Muscle layer of duodenum (tissue), 2 donors: ENCODE data around the gene FAM20C.

Experiments used
- H3K27ac ChIP-seq: one replicate; pipeline ENCODE4 v1.7.0; 2013; ENCODE audit warnings: mild to moderate bottlenecking, low read length
- H3K27me3 ChIP-seq: one replicate; pipeline ENCODE4 v1.7.0; 2013; ENCODE audit warnings: low read depth, mild to moderate bottlenecking, control low read depth, low read length
- H3K36me3 ChIP-seq, 2 donors: one replicate each; pipeline ENCODE4 v1.7.0; 2013; ENCODE audit warnings: low read length in 2 of 2, control low read depth in 1 of 2, mild to moderate bottlenecking in 1 of 2; ENCODE audit not compliant: insufficient read depth in 2 of 2, control insufficient read depth in 1 of 2
- H3K4me1 ChIP-seq, 2 donors: one replicate each; pipeline ENCODE4 v1.7.0; 2013; ENCODE audit warnings: low read length in 2 of 2, mild to moderate bottlenecking in 2 of 2, control low read depth in 1 of 2, moderate library complexity in 1 of 2; ENCODE audit not compliant: insufficient read depth in 2 of 2, control insufficient read depth in 1 of 2
- H3K4me3 ChIP-seq, 2 donors: one replicate each; pipeline ENCODE4 v1.7.0; 2013; ENCODE audit warnings: low read length in 2 of 2, low read depth in 1 of 2, mild to moderate bottlenecking in 1 of 2
- H3K9me3 ChIP-seq, 2 donors: one replicate each; pipeline ENCODE4 v1.7.0; 2013; ENCODE audit warnings: low read length in 2 of 2, control low read depth in 1 of 2, mild to moderate bottlenecking in 1 of 2; ENCODE audit not compliant: control insufficient read depth in 1 of 2
- donor health status: healthy.

Gene FAM20C

DNA sequence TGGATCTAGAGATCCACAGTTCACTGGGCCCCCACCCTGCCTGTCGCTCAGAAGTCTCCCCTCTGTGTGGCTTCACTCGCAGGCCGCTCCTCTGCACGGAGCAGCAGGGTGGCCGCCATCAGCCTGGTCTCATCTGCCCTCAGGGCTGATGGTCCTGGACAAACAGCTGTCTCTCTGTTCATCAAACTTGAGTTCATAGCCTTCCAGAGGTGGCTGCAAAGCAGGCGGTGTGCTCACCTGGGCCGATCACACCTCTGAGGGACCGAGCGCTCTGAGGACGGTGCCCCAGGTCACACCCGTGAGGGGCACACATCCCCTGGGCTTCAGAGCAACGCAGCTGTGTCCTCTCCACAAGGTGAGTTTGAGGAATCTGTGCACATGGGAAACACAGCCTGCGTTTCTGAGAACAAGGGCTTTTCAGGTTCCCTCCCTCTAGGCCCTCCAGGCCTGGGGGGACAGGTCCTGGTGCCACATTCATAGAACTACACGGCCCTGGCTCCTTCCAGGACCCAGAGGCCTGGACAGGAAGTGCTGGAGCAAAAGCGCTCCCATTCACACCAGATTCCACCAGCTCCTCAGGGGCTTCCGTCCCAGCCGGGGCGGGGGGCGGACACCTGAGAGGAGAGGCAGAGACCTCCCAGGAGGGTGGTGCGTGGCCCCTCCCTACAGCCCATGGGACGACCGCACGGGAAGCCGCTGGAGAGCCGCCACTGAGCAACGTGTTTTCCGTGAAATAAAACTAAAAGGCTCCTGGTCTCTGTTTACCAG, 31.2 kb upstream of the FAM20C start:
- Histone ChIP-seq H3K9me3 (no peaks in the 10 kb centered on the region), H3K27me3 (no peaks in the 10 kb centered on the region), H3K27ac (no peak overlapping the region)

DNA sequence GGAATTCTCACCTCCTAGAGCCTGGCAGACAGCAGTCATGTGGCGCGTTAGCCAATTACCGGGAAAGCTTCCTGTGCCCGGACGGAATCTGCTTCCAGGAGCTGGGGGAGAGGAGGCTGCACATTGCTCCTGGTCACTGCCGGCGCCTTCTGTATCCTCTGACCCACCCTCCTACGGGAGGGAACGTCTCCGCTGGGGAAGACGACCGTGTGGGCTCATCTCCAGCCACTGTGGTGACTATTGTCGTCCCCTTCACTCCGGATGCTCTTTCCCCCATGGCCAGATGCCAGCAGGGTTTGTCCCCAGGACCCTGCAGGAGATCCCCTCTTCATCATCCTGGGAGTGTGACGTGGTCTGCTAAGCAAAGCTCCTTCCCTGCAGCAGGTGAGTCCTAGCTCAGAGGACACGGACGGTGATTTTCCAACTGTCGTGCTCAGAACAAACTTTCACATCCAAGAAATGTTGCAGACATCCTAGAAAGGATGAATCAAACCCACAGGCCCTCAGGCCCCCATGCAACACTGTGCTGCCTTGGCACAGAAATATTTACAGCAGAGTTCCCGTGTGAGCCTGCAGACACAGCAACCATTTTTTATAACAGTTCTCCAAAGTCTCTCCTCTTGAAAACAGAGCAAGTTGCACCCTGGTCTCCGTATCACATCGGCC, 29.6 kb upstream of the FAM20C start:
- Histone ChIP-seq H3K4me1 (peaks cover 5 to 7% of the 10 kb centered on the region in 2 donors), H3K27me3 (no peaks in the 10 kb centered on the region), H3K36me3 (no peaks in the 10 kb centered on the region), H3K4me3 (no peak overlapping the region), H3K27ac (no peak overlapping the region), H3K9me3 (no peaks in the 10 kb centered on the region)

More for the DNA sequence above, 31.2 kb upstream of the FAM20C start:
- H3K4me3 ChIP-seq = no peak overlapping the region
- no peaks in the 10 kb centered on the region for H3K36me3 ChIP-seq
- H3K4me1 ChIP-seq = peaks cover 5 to 8% of the 10 kb centered on the region in 2 donors

DNA sequence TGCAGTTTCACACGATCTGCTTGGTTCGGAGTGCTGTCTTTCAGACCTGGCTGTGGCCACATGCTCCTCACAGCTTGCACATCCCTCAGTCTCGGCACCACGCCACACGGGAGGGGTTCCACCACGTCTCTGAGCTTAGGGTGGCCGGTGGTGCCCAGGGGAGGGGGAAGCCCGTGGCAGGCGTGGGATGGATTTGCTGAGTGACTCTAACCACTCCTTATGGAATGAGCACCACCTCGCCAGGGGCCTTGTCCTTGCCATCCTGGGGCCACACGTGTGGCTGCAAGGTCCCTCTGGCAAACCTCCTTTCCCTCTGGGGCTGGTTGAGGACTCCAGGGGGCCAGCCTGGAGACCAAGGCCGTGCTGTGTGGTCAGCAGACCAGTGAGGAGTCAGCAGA, 29.1 kb upstream of the FAM20C start:
- Histone ChIP-seq H3K4me3 (no peak overlapping the region), H3K4me1 (peaks cover 5 to 7% of the 10 kb centered on the region in 2 donors), H3K27me3 (no peaks in the 10 kb centered on the region), H3K36me3 (no peaks in the 10 kb centered on the region), H3K27ac (no peak overlapping the region), H3K9me3 (no peaks in the 10 kb centered on the region)

DNA sequence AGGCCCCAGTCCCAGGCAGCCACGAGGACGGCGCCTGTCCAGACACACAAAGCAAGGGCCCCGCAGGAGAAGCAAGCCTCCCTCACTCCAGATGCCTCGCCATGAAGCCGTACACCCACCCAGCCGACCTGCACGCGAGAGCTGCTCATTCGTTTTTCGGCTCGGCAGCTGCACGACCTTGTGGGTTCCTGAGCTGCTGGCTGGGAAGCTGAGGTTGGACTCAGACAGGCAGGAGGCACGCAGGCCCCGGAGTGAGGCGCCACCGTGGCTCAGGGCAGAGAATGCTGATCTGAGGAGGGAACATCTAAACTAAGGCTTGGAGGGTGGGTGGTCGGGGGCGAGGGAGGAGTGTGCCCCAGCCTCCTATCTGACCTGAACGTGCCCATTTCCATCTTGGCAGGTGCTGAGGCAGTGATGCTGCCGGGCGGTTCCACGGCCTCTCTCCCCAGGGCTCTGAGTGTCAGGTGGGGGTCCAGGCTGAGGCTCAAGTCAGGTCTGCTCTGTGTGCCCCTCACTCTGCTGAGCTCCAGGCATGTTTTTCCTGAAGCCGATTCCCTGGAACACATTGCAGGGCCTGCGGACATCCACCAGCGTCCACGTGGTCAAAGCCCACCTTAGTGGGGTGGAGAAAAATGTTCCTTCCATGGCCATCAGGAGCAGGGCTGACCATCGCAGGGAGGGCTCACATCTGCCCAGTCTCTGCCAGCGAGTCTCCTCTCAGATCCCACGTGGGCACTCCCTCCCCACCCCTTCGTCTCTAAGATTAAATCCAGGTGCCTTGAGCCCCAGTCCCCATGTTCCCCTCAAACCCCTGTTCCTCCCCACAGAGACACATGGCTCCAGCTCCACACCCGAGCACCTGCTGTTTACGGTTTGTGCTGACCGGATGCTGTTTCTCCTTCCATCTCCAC, 28.1 kb upstream of the FAM20C start:
- Histone ChIP-seq H3K9me3 (no peaks in the 10 kb centered on the region), H3K36me3 (no peaks in the 10 kb centered on the region), H3K27me3 (no peaks in the 10 kb centered on the region), H3K27ac (no peak overlapping the region), H3K4me3 (no peak overlapping the region), H3K4me1 (peaks cover 5 to 7% of the 10 kb centered on the region in 2 donors)

DNA sequence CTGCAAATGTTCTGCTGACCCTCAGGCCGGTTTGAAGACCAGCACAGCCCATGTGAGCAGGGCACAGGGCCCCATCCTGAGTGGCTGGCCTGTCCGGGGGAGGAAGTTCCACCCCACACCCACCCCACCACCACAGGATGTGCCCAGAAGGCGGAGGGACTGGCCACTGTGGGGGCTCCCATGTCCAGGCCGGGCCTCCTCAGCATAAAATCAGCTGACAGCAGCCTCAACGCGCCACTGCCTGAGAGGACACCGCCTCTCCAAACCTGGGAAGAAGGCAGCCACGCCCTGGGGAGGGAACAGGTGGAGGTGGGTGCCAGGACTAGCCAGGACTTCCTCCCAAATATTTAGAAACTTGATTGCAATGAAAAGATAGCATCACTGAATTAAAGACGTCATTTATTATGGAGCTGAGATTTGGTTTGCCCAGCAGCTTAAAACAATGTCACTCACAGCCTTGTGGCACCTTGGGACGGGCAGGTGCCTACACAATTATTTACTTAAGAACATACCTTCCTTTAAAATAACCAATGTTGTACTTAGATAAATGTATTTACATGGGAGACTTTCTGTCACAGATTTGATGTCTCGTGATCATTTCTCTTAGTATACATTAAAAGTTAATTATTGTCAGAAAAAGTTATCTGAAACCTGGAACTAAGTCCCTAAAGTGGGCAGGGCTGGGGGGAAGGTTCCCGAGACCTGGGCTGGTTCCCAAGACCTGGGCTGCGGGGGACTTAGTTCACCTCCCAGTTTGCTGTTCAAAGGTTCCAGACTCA, 27.3 kb upstream of the FAM20C start:
- Histone ChIP-seq H3K27ac (no peak overlapping the region), H3K27me3 (no peaks in the 10 kb centered on the region), H3K9me3 (no peaks in the 10 kb centered on the region)

DNA sequence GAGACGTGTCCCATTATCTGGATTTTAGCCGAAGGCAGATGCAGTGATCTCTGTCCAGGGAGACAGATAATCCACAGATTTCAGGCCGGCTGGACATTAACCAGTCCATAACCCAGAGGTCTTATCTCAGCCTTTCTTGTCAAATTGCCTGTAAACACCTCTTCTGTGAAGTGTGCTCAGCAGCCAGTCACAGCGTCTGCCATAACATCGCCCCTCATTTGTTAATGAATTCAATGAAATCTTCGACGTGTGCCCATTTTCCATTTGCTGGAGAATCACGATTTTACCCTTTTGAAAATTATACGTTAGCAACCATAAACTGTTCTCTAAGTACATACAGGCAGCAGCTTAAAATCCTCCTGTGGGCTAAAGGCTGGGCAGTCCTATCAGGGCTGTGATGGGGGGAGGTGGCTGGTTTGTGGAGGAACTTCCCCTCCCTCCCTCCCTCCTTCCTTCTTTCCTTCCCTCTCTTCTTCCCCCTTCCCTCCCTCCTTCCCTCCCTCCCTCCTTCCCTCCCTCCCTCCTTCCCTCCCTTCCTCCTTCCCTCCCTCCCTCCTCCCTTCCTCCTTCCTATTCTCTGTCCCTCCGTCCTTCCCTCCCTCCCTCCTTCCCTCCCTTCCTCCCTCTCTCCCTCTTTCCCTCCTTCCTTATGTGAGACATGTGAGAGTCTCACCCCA, 26.6 kb upstream of the FAM20C start:
- Histone ChIP-seq H3K27ac (no peak overlapping the region), H3K4me3 (no peak overlapping the region), H3K4me1 (peaks cover 5 to 7% of the 10 kb centered on the region in 2 donors), H3K36me3 (no peaks in the 10 kb centered on the region), H3K27me3 (no peaks in the 10 kb centered on the region), H3K9me3 (no peaks in the 10 kb centered on the region)

More for the DNA sequence above, 27.3 kb upstream of the FAM20C start:
- Histone ChIP-seq H3K36me3 (no peaks in the 10 kb centered on the region), H3K4me3 (no peak overlapping the region), H3K4me1 (peaks cover 5 to 7% of the 10 kb centered on the region in 2 donors)

DNA sequence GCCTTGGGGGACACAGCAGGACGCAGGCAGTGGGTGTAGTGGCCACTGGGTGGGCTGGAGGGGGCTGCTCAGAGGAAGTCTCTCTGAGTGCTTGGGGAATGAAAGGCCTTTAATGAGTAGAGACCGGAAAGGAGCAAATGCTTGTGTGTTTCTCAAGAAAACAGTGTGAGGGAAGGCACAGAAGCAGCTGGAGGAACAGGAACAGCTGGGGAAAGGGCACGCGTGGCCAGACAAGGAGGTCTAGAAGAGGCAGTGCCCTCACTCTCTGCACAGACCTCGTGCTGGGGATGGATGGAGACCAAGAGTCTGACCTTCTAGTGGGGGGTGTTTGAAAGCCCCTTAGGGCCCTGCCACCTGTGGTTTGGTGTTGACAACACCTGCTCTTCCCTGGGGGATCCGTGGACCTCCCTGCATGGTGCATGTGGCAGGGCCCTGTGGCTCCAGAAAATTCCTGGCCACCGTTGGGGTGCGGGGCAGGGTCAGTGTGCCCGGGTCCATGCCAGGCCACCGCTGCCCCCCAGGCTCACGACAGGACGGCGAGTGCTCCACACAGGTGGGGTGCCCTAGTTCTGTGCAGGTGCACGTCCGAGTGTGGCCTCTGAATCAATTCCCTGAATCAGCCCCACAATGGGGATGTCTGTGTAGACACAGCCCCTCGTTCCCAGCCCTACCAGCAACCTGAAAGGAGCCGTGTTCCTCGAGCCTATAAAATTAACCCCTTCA, 25.9 kb upstream of the FAM20C start:
- no peak overlapping the region for H3K27ac ChIP-seq
- peaks cover 5 to 7% of the 10 kb centered on the region in 2 donors for H3K4me1 ChIP-seq
- H3K27me3 ChIP-seq = no peaks in the 10 kb centered on the region
- no peak overlapping the region for H3K4me3 ChIP-seq
- H3K36me3 ChIP-seq = no peaks in the 10 kb centered on the region
- no peaks in the 10 kb centered on the region for H3K9me3 ChIP-seq

DNA sequence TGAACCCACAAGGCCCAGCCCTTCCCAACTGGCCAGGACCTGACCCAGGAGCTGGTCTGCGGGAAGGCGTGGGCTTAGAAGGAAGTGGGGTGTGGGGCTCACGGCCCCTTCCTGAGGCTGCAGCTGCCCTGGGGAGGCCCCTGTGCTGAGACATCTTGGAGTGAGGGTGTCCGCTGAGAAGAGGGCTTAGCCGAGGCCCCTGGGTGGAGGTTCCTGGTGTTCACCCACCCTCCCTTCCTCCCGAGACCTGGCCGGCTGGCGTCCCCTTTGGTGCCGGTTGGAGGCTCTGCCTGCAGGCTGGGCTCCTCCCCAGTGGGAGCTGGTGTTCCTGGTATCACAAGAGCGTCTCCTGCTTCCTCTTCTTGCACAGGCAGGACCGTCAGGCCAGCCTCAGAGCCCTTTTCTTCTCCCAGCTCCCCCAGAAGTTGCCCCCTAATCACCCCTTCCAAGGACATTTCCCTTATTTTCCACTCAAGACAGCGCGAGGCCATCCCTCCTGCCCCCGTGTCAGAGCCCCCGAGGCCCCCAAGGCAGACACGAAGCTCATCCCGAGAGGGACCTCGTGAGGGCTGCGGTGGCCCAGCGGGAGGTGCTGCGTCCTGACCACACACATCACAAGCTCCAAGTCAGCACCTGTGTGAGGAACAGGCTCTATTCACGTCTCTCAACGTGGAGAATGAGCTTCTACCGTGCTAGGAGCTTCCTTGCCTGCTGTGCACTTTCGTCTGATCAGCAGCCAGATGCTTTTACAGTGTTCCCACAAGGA, 25.1 kb upstream of the FAM20C start:
- Histone ChIP-seq H3K27me3 (no peaks in the 10 kb centered on the region), H3K4me1 (peaks cover 5 to 7% of the 10 kb centered on the region in 2 donors), H3K9me3 (no peaks in the 10 kb centered on the region), H3K27ac (no peak overlapping the region), H3K36me3 (no peaks in the 10 kb centered on the region), H3K4me3 (no peak overlapping the region)

DNA sequence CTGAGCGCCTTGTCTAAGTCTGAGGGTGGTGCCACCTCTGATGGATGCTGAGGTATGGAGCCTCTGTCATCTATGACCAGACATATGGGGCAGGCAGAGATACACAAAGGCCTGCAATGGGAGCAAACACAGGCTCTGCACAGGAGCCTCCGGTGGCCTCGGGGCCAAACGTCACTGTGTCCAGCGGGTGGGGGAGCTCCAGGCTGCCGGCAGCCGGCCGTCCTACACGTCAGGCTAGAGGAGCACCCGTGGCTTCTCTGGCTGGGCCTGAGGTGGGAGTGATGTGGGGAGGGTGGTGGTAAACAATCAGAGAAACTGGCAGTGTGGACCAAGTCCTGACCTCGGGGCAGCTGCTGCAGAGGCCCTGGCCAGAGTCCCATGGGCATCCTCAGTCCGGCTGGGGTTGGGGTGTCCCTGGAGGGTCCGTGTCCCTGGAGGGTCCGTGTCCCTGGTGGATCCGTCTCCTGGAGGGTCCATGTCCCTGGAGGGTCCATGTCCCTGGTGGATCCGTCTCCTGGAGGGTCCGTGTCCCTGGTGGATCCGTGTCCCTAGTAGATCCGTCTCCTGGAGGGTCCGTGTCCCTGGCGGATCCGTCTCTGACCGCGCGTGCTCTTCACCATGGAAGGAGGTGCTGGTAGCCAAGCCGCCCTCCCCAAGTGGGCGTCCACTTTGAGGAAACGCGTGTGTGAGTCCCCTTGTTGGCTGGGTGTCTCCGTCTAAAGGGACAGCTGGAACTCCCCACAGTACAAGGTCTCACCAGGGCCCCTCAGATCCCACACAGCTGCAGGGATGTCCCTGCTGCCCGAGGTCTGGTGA, 24.2 kb upstream of the FAM20C start:
- Histone ChIP-seq H3K4me1 (peaks cover 5 to 6% of the 10 kb centered on the region in 2 donors), H3K27ac (no peak overlapping the region), H3K27me3 (no peaks in the 10 kb centered on the region), H3K9me3 (no peaks in the 10 kb centered on the region), H3K4me3 (no peak overlapping the region), H3K36me3 (no peaks in the 10 kb centered on the region)
